Neural progenitor cell (in vitro differentiated cells): ENCODE measurements around the gene PDE9A. TPM values are rescaled to one million over a fixed set of nuclear protein-coding genes. Genes with fewer than 3 reads are reported as not detected.

ENCODE experiments used
- DNase-seq: peaks from one replicate; pipeline ENCODE4 v3.0.0-alpha.2; 2016; ENCODE audit warnings: low spot score
- H2AFZ ChIP-seq: fragments of 200-600 bp; sonication (generic); replicated peaks from 2 replicates; pipeline ENCODE4 v1.6.1; 2016; ENCODE audit warnings: antibody characterized with exemption
- H3F3A ChIP-seq: fragments of 200-600 bp; sonication (generic); 2 replicates; pipeline ENCODE4 v1.6.1; 2016; ENCODE audit warnings: antibody characterized with exemption, low read depth
- H3K27ac ChIP-seq: fragments of 200-600 bp; sonication (generic); 2 replicates; pipeline ENCODE4 v1.5.1; 2016; ENCODE audit warnings: mild to moderate bottlenecking
- H3K27me3 ChIP-seq: fragments of 200-600 bp; sonication (generic); 2 replicates; pipeline ENCODE4 v1.6.1; 2016; ENCODE audit warnings: mild to moderate bottlenecking, moderate library complexity
- H3K36me3 ChIP-seq: fragments of 200-600 bp; sonication (generic); 2 replicates; pipeline ENCODE4 v1.5.1; 2016
- H3K4me1 ChIP-seq: fragments of 200-600 bp; sonication (generic); 2 replicates; pipeline ENCODE4 v1.6.1; 2016; ENCODE audit warnings: mixed run types
- H3K4me2 ChIP-seq: fragments of 200-600 bp; sonication (generic); 2 replicates; pipeline ENCODE4 v1.6.1; 2016
- H3K4me3 ChIP-seq: fragments of 200-600 bp; sonication (generic); 2 replicates; pipeline ENCODE4 v1.5.1; 2016
- H3K79me2 ChIP-seq: fragments of 200-600 bp; sonication (generic); 2 replicates; pipeline ENCODE4 v1.6.1; 2016; ENCODE audit warnings: low read depth
- H3K9ac ChIP-seq: fragments of 200-600 bp; sonication (generic); 2 replicates; pipeline ENCODE4 v1.6.1; 2016
- H3K9me3 ChIP-seq: fragments of 200-600 bp; sonication (generic); 2 replicates; pipeline ENCODE4 v1.5.1; 2016; ENCODE audit warnings: low read depth
- H4K20me1 ChIP-seq: fragments of 200-600 bp; sonication (generic); 2 replicates; pipeline ENCODE4 v1.6.1; 2016; ENCODE audit warnings: low read depth
- H3K27ac Mint-ChIP-seq: 3 replicates; pipeline ENCODE4 v1.8.0; 2021; ENCODE audit warnings: mixed read lengths
- H3K27me3 Mint-ChIP-seq: 2 replicates; pipeline ENCODE4 v1.8.0; 2022; ENCODE audit warnings: low read depth, mild to moderate bottlenecking, inconsistent platforms, moderate library complexity, mixed read lengths; ENCODE audit not compliant: insufficient read depth
- H3K36me3 Mint-ChIP-seq: 3 replicates; pipeline ENCODE4 v1.8.0; 2021; ENCODE audit warnings: mixed read lengths
- H3K4me1 Mint-ChIP-seq: 3 replicates; pipeline ENCODE4 v1.8.0; 2021; ENCODE audit warnings: mixed read lengths
- H3K4me3 Mint-ChIP-seq: 3 replicates; pipeline ENCODE4 v1.8.0; 2021; ENCODE audit warnings: mild to moderate bottlenecking, moderate library complexity, mixed read lengths
- H3K9me3 Mint-ChIP-seq: 3 replicates; pipeline ENCODE4 v1.8.0; 2020; ENCODE audit warnings: mixed read lengths
- CTCF ChIP-seq: fragments of 200-600 bp; sonication (generic); IDR thresholded peaks from 2 replicates; pipeline ENCODE4 v1.5.1; 2017; ENCODE audit warnings: antibody characterized with exemption, mild to moderate bottlenecking
- EZH2 ChIP-seq: fragments of 200-600 bp; sonication (generic); IDR thresholded peaks from 2 replicates; pipeline ENCODE4 v1.6.1; 2017; ENCODE audit warnings: antibody characterized with exemption, mild to moderate bottlenecking, moderate library complexity
- EZH2phosphoT487 ChIP-seq: fragments of 200-600 bp; sonication (generic); IDR thresholded peaks from 2 replicates; pipeline ENCODE4 v1.6.1; 2017; ENCODE audit warnings: antibody characterized with exemption
- total RNA-seq: library from RNA; depleted of rRNA; stranded (reverse); fragments of >200 nt; gene quantifications from 2 replicates; pipeline ENCODE4 v1.2.3, GENCODE V29; 2015; ENCODE audit warnings: low replicate concordance

The PDE9A gene
- total RNA-seq, 1 donor from 2014 or later, result 41.0 TPM

- Histone ChIP-seq H3K36me3 (no peaks in the 10 kb centered on the region), H3K9ac (no peak overlapping the region), H3K79me2 (no peaks in the 10 kb centered on the region), H4K20me1 (no peaks in the 10 kb centered on the region), H3K4me2 (no peak overlapping the region), H3F3A (no peaks in the 10 kb centered on the region), H3K4me1 (no peaks in the 10 kb centered on the region), H2AFZ (no peak overlapping the region), H3K4me3 (no peak overlapping the region), H3K27ac (no peak overlapping the region), H3K9me3 (no peaks in the 10 kb centered on the region), H3K27me3 (no peaks in the 10 kb centered on the region)
- no peak for TF ChIP-seq CTCF
- TF ChIP-seq EZH2phosphoT487, result no peak
- no peak for TF ChIP-seq EZH2
- Mint-ChIP-seq H3K27me3 (peaks cover 11% of the 10 kb centered on the region), H3K4me1 (no peaks in the 10 kb centered on the region), H3K4me3 (no peak overlapping the region), H3K36me3 (no peaks in the 10 kb centered on the region), H3K27ac (no peak overlapping the region), H3K9me3 (peaks cover 13% of the 10 kb centered on the region)
- DNase-seq, result no peak
These were observed 45.0 kb upstream of the PDE9A start for GRCh38 chr21:42608446-42608845.

GRCh38 chr21:42609811-42610210 is 43.6 kb upstream of the PDE9A start:
- DNase-seq, result no peak
- no peak overlapping the region for H3K27ac Mint-ChIP-seq
- H3K4me1 Mint-ChIP-seq, result no peaks in the 10 kb centered on the region

GRCh38 chr21:42611852-42612251 is 41.6 kb upstream of the PDE9A start:
- Histone ChIP-seq H3K9me3 (no peaks in the 10 kb centered on the region), H3K36me3 (no peaks in the 10 kb centered on the region), H3F3A (peaks cover 9% of the 10 kb centered on the region), H3K4me1 (peaks cover 4% of the 10 kb centered on the region), H3K79me2 (no peaks in the 10 kb centered on the region), H3K4me2 (no peak overlapping the region), H2AFZ (no peak overlapping the region), H3K4me3 (no peak overlapping the region), H3K9ac (no peak overlapping the region), H4K20me1 (no peaks in the 10 kb centered on the region), H3K27ac (no peak overlapping the region), H3K27me3 (no peaks in the 10 kb centered on the region)
- Mint-ChIP-seq H3K36me3 (no peaks in the 10 kb centered on the region), H3K27ac (no peak overlapping the region), H3K27me3 (peaks cover 9% of the 10 kb centered on the region), H3K4me1 (no peaks in the 10 kb centered on the region), H3K9me3 (peaks cover 7% of the 10 kb centered on the region), H3K4me3 (no peak overlapping the region)
- no peak for TF ChIP-seq CTCF
- no peak for TF ChIP-seq EZH2phosphoT487
- TF ChIP-seq EZH2, result no peak
- DNase-seq, result no peak

More at GRCh38 chr21:42609811-42610210, 43.6 kb upstream of the PDE9A start:
- Histone ChIP-seq H2AFZ (no peak overlapping the region), H3F3A (peaks cover 6% of the 10 kb centered on the region), H3K27me3 (no peaks in the 10 kb centered on the region), H3K27ac (no peak overlapping the region), H3K9me3 (no peaks in the 10 kb centered on the region), H3K79me2 (no peaks in the 10 kb centered on the region), H3K4me3 (no peak overlapping the region), H4K20me1 (no peaks in the 10 kb centered on the region), H3K4me1 (no peaks in the 10 kb centered on the region), H3K4me2 (no peak overlapping the region), H3K36me3 (no peaks in the 10 kb centered on the region), H3K9ac (no peak overlapping the region)
- peaks cover 13% of the 10 kb centered on the region for H3K9me3 Mint-ChIP-seq
- no peak overlapping the region for H3K4me3 Mint-ChIP-seq
- TF ChIP-seq CTCF, result no peak
- no peak for TF ChIP-seq EZH2phosphoT487
- no peak for TF ChIP-seq EZH2
- H3K27me3 Mint-ChIP-seq, result peaks cover 11% of the 10 kb centered on the region
- H3K36me3 Mint-ChIP-seq, result no peaks in the 10 kb centered on the region
